Thoracic aorta (tissue), 2 donors: ENCODE measurements around the gene GSG1L. TPM values are rescaled to one million over a fixed set of nuclear protein-coding genes. Genes with fewer than 3 reads are reported as not detected.

Experiments
- ATAC-seq: fragments of 150-250 bp; one replicate; pipeline ENCODE4 v1.8.0; 2017; ENCODE audit warnings: low read depth; ENCODE audit not compliant: insufficient number of reproducible peaks, low FRiP score
- DNase-seq: peaks from one replicate; pipeline ENCODE4 v3.0.0-alpha.2; 2020; ENCODE audit warnings: low spot score
- H3K27ac ChIP-seq, 2 donors: fragments of 200-600 bp; sonication (generic); 1 replicate in 1 of 2; 2 replicates in 1 of 2; pipeline ENCODE4 v1.5.1; 2016; ENCODE audit warnings: mild to moderate bottlenecking in 2 of 2, moderate library complexity in 2 of 2
- H3K27me3 ChIP-seq: fragments of 200-600 bp; sonication (generic); replicated peaks from 2 replicates; pipeline ENCODE4 v1.6.0; 2016; ENCODE audit warnings: mild to moderate bottlenecking; ENCODE audit not compliant: insufficient read depth
- H3K36me3 ChIP-seq: fragments of 200-600 bp; sonication (generic); one replicate; pipeline ENCODE4 v1.5.1; 2016
- H3K4me1 ChIP-seq, 2 donors: fragments of 200-600 bp; sonication (generic); 1 replicate in 1 of 2; 2 replicates in 1 of 2; pipeline versions ENCODE4 v1.5.1 to v1.6.0; 2016; ENCODE audit warnings: low read depth in 2 of 2, mild to moderate bottlenecking in 1 of 2; ENCODE audit not compliant: control insufficient read depth in 1 of 2
- H3K4me3 ChIP-seq: fragments of 200-600 bp; sonication (generic); 2 replicates; pipeline ENCODE4 v1.5.1; 2016; ENCODE audit warnings: mild to moderate bottlenecking
- H3K9me3 ChIP-seq: fragments of 200-600 bp; sonication (generic); 2 replicates; pipeline ENCODE4 v1.5.1; 2016
- CTCF ChIP-seq: fragments of 200-600 bp; sonication (generic); IDR thresholded peaks from one replicate; pipeline ENCODE4 v1.5.1; 2019; ENCODE audit warnings: antibody characterized with exemption
- total RNA-seq, 2 donors: library from RNA; depleted of rRNA; stranded (reverse); fragments of >200 nt; gene quantifications; one replicate each; pipeline versions ENCODE4 v1.1.0 to v1.2.3, GENCODE V29; 2016

Gene GSG1L
- total RNA-seq, 2 donors from 2014 or later: 5.3 to 5.9 TPM

GRCh38 chr16:27851586-27851985, 211.9 kb downstream of the GSG1L start:
- Histone ChIP-seq H3K36me3 (no peaks in the 10 kb centered on the region), H3K9me3 (no peaks in the 10 kb centered on the region), H3K27ac (no peak overlapping the region), H3K4me1 (peaks cover 3 to 24% of the 10 kb centered on the region in 2 donors), H3K4me3 (no peak overlapping the region), H3K27me3 (no peaks in the 10 kb centered on the region)
- no peak for ATAC-seq
- DNase-seq: no peak
- TF ChIP-seq CTCF: no peak

DNA sequence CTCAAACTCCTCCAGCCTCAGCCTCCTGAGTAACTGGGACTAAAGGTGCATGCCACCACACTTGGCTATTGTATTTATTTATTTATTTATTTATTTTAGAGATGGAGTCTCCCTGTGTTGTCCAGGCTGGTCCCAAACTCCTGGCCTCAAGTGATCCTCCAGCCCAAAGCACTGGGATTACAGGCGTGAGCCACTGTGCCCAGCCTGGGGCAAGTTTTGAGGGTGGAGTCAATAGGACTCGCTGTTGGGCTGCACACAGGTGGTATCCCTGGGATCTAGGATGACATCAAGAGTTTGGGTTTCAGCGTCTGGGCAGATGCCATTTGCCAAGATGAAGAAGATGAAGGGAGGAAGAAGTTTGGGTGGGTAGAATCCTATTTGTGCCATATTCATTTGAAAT, 213.9 kb downstream of the GSG1L start:
- Histone ChIP-seq H3K27ac (no peak overlapping the region), H3K27me3 (no peaks in the 10 kb centered on the region), H3K36me3 (no peaks in the 10 kb centered on the region), H3K9me3 (no peaks in the 10 kb centered on the region), H3K4me1 (peaks cover 3 to 24% of the 10 kb centered on the region in 2 donors), H3K4me3 (no peak overlapping the region)
- no peak for ATAC-seq
- DNase-seq: no peak
- no peak for TF ChIP-seq CTCF

- no peak overlapping the region for H3K27ac ChIP-seq
- no peaks in the 10 kb centered on the region for H3K4me1 ChIP-seq
- no peak overlapping the region for H3K4me3 ChIP-seq
- no peak for ATAC-seq
- H3K36me3 ChIP-seq: no peaks in the 10 kb centered on the region
- no peak for TF ChIP-seq CTCF
- no peak for DNase-seq
- no peaks in the 10 kb centered on the region for H3K9me3 ChIP-seq
- H3K27me3 ChIP-seq: no peaks in the 10 kb centered on the region
Observed at GRCh38 chr16:27847030-27847550, 216.4 kb downstream of the GSG1L start.

DNA sequence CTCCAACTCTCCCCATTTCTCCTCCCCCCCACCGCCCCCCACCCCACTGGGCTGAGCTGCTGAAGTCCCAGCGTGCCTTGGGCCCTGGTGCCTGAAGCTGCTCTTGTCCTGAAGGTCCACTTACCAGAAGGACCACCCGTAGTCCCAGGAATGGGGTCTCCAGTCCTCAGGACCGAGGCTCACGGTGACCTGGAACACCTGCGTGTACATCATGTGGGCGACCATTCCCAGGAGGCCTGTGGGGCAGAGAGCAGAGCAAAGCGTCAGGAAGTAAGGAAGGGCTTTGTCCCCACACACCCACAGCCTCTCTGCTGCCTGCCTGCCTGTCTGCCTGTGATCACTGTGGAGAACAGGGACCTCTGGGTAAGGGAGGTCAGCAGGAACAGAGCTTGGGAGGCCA, 218.7 kb downstream of the GSG1L start:
- TF ChIP-seq CTCF: no peak
- no peaks in the 10 kb centered on the region for H3K27me3 ChIP-seq
- H3K9me3 ChIP-seq: no peaks in the 10 kb centered on the region
- no peaks in the 10 kb centered on the region for H3K36me3 ChIP-seq
- DNase-seq: no peak
- H3K4me3 ChIP-seq: no peak overlapping the region
- H3K27ac ChIP-seq: no peak overlapping the region
- no peaks in the 10 kb centered on the region for H3K4me1 ChIP-seq
- ATAC-seq: no peak

DNA sequence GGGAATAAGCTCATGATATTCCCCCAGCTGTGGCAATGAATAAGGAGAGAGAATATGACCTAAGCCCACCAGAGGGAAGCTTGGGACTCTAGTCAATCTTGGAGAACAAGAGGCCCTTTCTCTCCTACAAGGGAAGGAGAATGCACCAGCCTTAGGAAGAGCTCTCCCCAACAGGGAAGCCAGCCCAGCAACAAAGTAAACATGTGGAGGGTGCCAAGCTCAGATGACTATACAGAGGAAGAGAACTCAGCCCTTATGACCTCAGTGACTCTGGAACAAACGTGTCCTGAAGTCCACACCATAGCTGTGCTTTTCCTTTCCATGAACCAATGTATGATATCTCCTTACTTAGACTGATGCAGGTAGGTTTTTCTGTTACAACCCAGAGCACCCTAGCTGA, 219.7 kb downstream of the GSG1L start:
- no peaks in the 10 kb centered on the region for H3K27me3 ChIP-seq
- no peaks in the 10 kb centered on the region for H3K36me3 ChIP-seq
- no peak for TF ChIP-seq CTCF
- no peak overlapping the region for H3K27ac ChIP-seq
- no peak overlapping the region for H3K4me3 ChIP-seq
- ATAC-seq: no peak
- H3K4me1 ChIP-seq: no peaks in the 10 kb centered on the region
- no peak for DNase-seq
- H3K9me3 ChIP-seq: no peaks in the 10 kb centered on the region
